Smooth muscle cell of the pulmonary artery (primary cell): ENCODE measurements around the gene ANOS1. TPM values are rescaled to one million over a fixed set of nuclear protein-coding genes. Genes with fewer than 3 reads are reported as not detected.

Experiments used
- total RNA-seq: library from RNA; depleted of rRNA; stranded (reverse); fragments of >200 nt; gene quantifications from 2 replicates; pipeline ENCODE4 v1.2.3, GENCODE V29; 2014

ANOS1 gene
- total RNA-seq: 4.1 and 18.8 TPM in 2 replicates

GRCh38 chrX:8731559-8732395 lies at the start of gene ANOS1:
Gene ANOS1, minus strand, starts transcription at chrX:8732137. Its CDS starts 101 bp downstream, at chrX:8732036.

Other genes starting within 250 kb of the ANOS1 start
- not detected in 2 replicates for gene FAM9A, start 69.2 kb upstream of the ANOS1 start, total RNA-seq